Measurements from ENCODE around the gene TMEM132D. TPM values are rescaled to one million over a fixed set of nuclear protein-coding genes. Genes with fewer than 3 reads are reported as not detected.

TMEM132D gene
- total and polyA plus RNA-seq, 8 donors, result 0.19 to 2.8 (median 0.46) TPM

DNA sequence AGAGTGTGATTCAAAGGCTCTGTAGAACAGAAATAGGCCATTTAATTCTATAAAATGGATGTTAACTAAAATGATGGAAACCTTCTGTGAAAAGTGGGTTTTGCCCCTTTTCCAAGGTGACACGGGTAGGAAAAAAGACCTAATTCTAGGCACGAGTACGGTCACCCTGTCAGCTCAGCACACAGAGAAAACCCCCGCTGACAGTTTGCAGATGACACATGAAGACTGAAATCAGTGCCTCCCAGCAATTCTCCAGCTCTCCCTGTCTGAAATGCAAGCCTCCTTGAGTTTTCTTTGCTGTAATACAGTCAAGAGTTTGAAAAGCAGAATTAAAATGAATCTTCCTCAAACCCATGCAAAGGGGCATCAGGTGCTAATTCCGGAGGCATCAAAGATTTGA lies 230.0 kb downstream of the TMEM132D start:
- DNase-seq (no peak), ATAC-seq (no peak), FAIRE-seq (no peak)
- no peaks in the 10 kb centered on the region for H3K9me3 ChIP-seq
- no peaks in the 10 kb centered on the region for H3K4me1 ChIP-seq
- intact Hi-C loops (cut with DNase I), result no loop called here
- WGBS, 2 donors, result 50 to 52% methylated on average over 5 of the region's 5 CpGs
- H3K27ac ChIP-seq, result no peak overlapping the region
- TF ChIP-seq, protein P1, sequence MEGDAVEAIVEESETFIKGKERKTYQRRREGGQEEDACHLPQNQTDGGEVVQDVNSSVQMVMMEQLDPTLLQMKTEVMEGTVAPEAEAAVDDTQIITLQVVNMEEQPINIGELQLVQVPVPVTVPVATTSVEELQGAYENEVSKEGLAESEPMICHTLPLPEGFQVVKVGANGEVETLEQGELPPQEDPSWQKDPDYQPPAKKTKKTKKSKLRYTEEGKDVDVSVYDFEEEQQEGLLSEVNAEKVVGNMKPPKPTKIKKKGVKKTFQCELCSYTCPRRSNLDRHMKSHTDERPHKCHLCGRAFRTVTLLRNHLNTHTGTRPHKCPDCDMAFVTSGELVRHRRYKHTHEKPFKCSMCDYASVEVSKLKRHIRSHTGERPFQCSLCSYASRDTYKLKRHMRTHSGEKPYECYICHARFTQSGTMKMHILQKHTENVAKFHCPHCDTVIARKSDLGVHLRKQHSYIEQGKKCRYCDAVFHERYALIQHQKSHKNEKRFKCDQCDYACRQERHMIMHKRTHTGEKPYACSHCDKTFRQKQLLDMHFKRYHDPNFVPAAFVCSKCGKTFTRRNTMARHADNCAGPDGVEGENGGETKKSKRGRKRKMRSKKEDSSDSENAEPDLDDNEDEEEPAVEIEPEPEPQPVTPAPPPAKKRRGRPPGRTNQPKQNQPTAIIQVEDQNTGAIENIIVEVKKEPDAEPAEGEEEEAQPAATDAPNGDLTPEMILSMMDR (IDR thresholded peaks at IDR 0.05), result no peak
- no peaks in the 10 kb centered on the region for H3K27me3 ChIP-seq
- H3K4me3 ChIP-seq, result no peak overlapping the region
- no peaks in the 10 kb centered on the region for H3K36me3 ChIP-seq

DNA sequence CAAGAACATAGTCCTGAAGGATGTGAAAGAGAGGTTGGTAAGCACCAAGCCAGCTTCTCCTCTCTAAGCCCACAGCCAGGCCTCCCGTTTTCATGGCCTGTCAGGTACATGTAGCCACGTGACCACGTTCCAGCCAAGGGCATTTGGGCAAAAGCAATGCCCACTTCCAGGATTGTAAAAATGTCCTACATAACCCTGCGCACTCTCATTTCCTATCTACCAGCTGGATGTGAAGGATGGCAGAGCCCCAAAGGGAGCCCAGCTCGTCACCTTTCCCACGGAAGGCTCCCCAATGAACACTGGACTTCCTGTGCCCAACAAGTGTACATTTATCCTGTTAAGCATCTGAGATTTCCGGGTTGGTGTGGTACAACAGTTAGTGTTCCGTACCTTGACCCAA lies 231.7 kb downstream of the TMEM132D start:
- no peak overlapping the region for H3K27ac ChIP-seq
- intact Hi-C loops (cut with DNase I), result no loop called here
- DNase-seq (no peak), FAIRE-seq (no peak), ATAC-seq (no peak)
- H3K27me3 ChIP-seq, result no peaks in the 10 kb centered on the region
- no peak overlapping the region for H3K4me3 ChIP-seq
- no peaks in the 10 kb centered on the region for H3K4me1 ChIP-seq
- no peaks in the 10 kb centered on the region for H3K9me3 ChIP-seq
- no peaks in the 10 kb centered on the region for H3K36me3 ChIP-seq
- 50 to 56% methylated on average over 8 of the region's 8 CpGs for WGBS, 2 donors
- TF ChIP-seq, protein P1 (IDR thresholded peaks at IDR 0.05), result no peak

- TF ChIP-seq, protein P1 (IDR thresholded peaks at IDR 0.05), result no peak
- Histone ChIP-seq H3K4me3 (no peak overlapping the region), H3K27ac (no peak overlapping the region), H3K4me1 (no peaks in the 10 kb centered on the region), H3K27me3 (peaks cover 0 to 7% (median 0%) of the 10 kb centered on the region in 4 donors), H3K9me3 (no peaks in the 10 kb centered on the region), H3K36me3 (no peaks in the 10 kb centered on the region)
- WGBS, 2 donors, result 50 to 65% methylated on average over 6 of the region's 6 CpGs
- DNase-seq (no peak), FAIRE-seq (no peak), ATAC-seq (no peak)
- intact Hi-C loops (cut with DNase I), result no loop called here
These were observed 233.4 kb downstream of the TMEM132D start for GRCh38 chr12:129670256-129670920.

DNA sequence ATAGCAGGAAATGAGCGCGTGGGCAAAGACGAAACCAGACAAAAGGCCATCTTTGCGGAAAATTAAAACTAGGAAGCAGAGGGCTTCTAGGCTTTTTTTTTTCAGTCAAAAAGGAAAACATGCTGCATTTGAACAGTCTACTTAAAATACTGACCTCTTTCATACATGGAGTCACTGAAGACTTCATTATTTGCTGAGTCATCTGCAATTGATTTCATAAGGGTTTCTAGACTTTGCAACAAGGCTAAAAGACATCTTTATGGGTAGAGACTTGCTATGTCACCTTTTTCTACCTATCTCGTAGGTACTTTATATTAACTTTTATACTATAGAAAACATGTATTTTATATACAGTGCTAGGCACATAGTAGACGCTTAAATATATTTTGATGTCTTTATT lies 238.4 kb downstream of the TMEM132D start:
- DNase-seq, result no peak
- no peak for ATAC-seq
- 67 to 77% methylated on average over 6 of the region's 6 CpGs for WGBS, 2 donors
- TF ChIP-seq, protein P1 (IDR thresholded peaks at IDR 0.05), result no peak
- FAIRE-seq, result no peak
- H3K36me3 ChIP-seq, result no peaks in the 10 kb centered on the region
- peaks cover 0 to 7% (median 0%) of the 10 kb centered on the region in 4 donors for H3K27me3 ChIP-seq
- no peak overlapping the region for H3K27ac ChIP-seq
- intact Hi-C loops (cut with DNase I), result no loop called here
- H3K4me1 ChIP-seq, result no peaks in the 10 kb centered on the region
- no peak overlapping the region for H3K4me3 ChIP-seq
- H3K9me3 ChIP-seq, result no peaks in the 10 kb centered on the region

GRCh38 chr12:129662234-129662633 lies 241.6 kb downstream of the TMEM132D start:
- DNase-seq (no peak), FAIRE-seq (no peak), ATAC-seq (no peak)
- H3K4me3 ChIP-seq, result no peak overlapping the region
- H3K36me3 ChIP-seq, result no peaks in the 10 kb centered on the region
- 58 to 71% methylated on average over 9 of the region's 9 CpGs for WGBS, 2 donors
- intact Hi-C loops (cut with DNase I), result no loop called here
- no peaks in the 10 kb centered on the region for H3K9me3 ChIP-seq
- peaks cover 0 to 7% (median 0%) of the 10 kb centered on the region in 4 donors for H3K27me3 ChIP-seq
- TF ChIP-seq, protein P1 (IDR thresholded peaks at IDR 0.05), result no peak
- no peaks in the 10 kb centered on the region for H3K4me1 ChIP-seq
- no peak overlapping the region for H3K27ac ChIP-seq
